Measurements from ENCODE around the gene CYP4F2. TPM values are rescaled to one million over a fixed set of nuclear protein-coding genes. Genes with fewer than 3 reads are reported as not detected.
A peak's percentile ranks its signal among the peaks of the same experiment; 100 is the strongest.
"Not testable (repeated sequence)": the region's sequence is repeated elsewhere in the genome, so short reads cannot be mapped to it uniquely, and the experiment has no call there.

The CYP4F2 gene
- total RNA-seq, 4 donors from 2014 or later, result not detected

GRCh38 chr19:15905026-15905425 lies 7.2 kb upstream of the CYP4F2 start:
- H3K4me3 ChIP-seq, result no peak overlapping the region
- peaks cover 0 to 37% (median 3%) of the 10 kb centered on the region in 4 donors for H3K27me3 ChIP-seq
- H3K4me1 ChIP-seq, result no peaks in the 10 kb centered on the region

GRCh38 chr19:15902898-15903297 lies 5.0 kb upstream of the CYP4F2 start:
- H3K9me3 ChIP-seq; H3K36me3 ChIP-seq; H3K4me3 ChIP-seq; H3K27ac ChIP-seq (replicated peaks in 1 of 4); intact Hi-C loops (cut with DNase I); H3K4me1 ChIP-seq: not testable (repeated sequence)
- 93% methylated on average over 29 of the region's 29 CpGs for WGBS
- peak; percentile 64 for DNase-seq (ENCODE audit: extremely low spot score)
- peaks cover 0 to 38% (median under 1%) of the 10 kb centered on the region in 4 donors for H3K27me3 ChIP-seq

More at GRCh38 chr19:15905026-15905425, 7.2 kb upstream of the CYP4F2 start:
- DNase-seq (ENCODE audit: extremely low spot score), result no peak
- Histone ChIP-seq H3K27ac (replicated peaks in 1 of 4) (no peak overlapping the region), H3K36me3 (no peaks in the 10 kb centered on the region), H3K9me3 (peaks cover 0 to 8% (median 0%) of the 10 kb centered on the region in 4 donors)
- no peak for TF ChIP-seq EP300 (IDR thresholded peaks at IDR 0.05)
- TF ChIP-seq CTCF (IDR thresholded peaks at IDR 0.05), result no peak
- TF ChIP-seq POLR2A (IDR thresholded peaks at IDR 0.05; ENCODE audit: low read depth), result no peak
- TF ChIP-seq POLR2AphosphoS5 (IDR thresholded peaks at IDR 0.05), result no peak
- intact Hi-C loops (cut with DNase I), result no loop called here

- Histone ChIP-seq H3K27ac (replicated peaks in 1 of 4) (no peak overlapping the region), H3K9me3 (peaks cover 0 to 8% (median 0%) of the 10 kb centered on the region in 4 donors), H3K27me3 (peaks cover 0 to 45% (median 4%) of the 10 kb centered on the region in 4 donors), H3K4me1 (peaks cover 0 to 5% (median 2%) of the 10 kb centered on the region in 4 donors), H3K4me3 (no peak overlapping the region), H3K36me3 (no peaks in the 10 kb centered on the region)
- no peak for TF ChIP-seq CTCF (IDR thresholded peaks at IDR 0.05)
- intact Hi-C loops (cut with DNase I), result no loop called here
- 93% methylated on average over 11 of the region's 11 CpGs for WGBS
- no peak for DNase-seq (ENCODE audit: extremely low spot score)
Observed at GRCh38 chr19:15902254-15902653, 4.4 kb upstream of the CYP4F2 start.

- H3K27ac ChIP-seq (replicated peaks in 1 of 4), result no peak overlapping the region
- no peak overlapping the region for H3K4me3 ChIP-seq
- intact Hi-C loops (cut with DNase I), result no loop called here
- peaks cover 0 to 8% (median 0%) of the 10 kb centered on the region in 4 donors for H3K9me3 ChIP-seq
- peaks cover 0 to 55% (median 4%) of the 10 kb centered on the region in 4 donors for H3K27me3 ChIP-seq
- peaks cover 0 to 5% (median 2%) of the 10 kb centered on the region in 4 donors for H3K4me1 ChIP-seq
- TF ChIP-seq POLR2A (IDR thresholded peaks at IDR 0.05; ENCODE audit: low read depth), result no peak
- TF ChIP-seq POLR2AphosphoS5 (IDR thresholded peaks at IDR 0.05), result no peak
- H3K36me3 ChIP-seq, result no peaks in the 10 kb centered on the region
- 68% methylated on average over 11 of the region's 11 CpGs for WGBS
- peak; percentile 74 for DNase-seq (ENCODE audit: extremely low spot score)
Observed at GRCh38 chr19:15900504-15900903, 2.6 kb upstream of the CYP4F2 start.

- intact Hi-C loops (cut with DNase I), result not testable (repeated sequence)
- 26% methylated on average over 6 of the region's 15 CpGs for WGBS
Observed at GRCh38 chr19:15900032-15900431, 2.2 kb upstream of the CYP4F2 start.

GRCh38 chr19:15899561-15899960 lies 1.7 kb upstream of the CYP4F2 start:
- intact Hi-C loops (cut with DNase I); H3K27ac ChIP-seq (replicated peaks in 1 of 4); H3K4me1 ChIP-seq; H3K4me3 ChIP-seq; H3K9me3 ChIP-seq; H3K36me3 ChIP-seq: not testable (repeated sequence)
- peak; percentile 72 for DNase-seq (ENCODE audit: extremely low spot score)
- H3K27me3 ChIP-seq, result peaks cover 0 to 55% (median 4%) of the 10 kb centered on the region in 4 donors
- 11% methylated on average over 12 of the region's 30 CpGs for WGBS

More at GRCh38 chr19:15900032-15900431, 2.2 kb upstream of the CYP4F2 start:
- not testable (repeated sequence) for H3K4me3 ChIP-seq; H3K27ac ChIP-seq (replicated peaks in 1 of 4); H3K4me1 ChIP-seq; H3K9me3 ChIP-seq; H3K36me3 ChIP-seq
- peak; percentile 31 for DNase-seq (ENCODE audit: extremely low spot score)
- H3K27me3 ChIP-seq, result peaks cover 0 to 55% (median 4%) of the 10 kb centered on the region in 4 donors

GRCh38 chr19:15897026-15897737 lies 692 bp downstream of the CYP4F2 start:
- intact Hi-C loops (cut with DNase I), result no loop called here
- 78% methylated on average over 16 of the region's 16 CpGs for WGBS
- Histone ChIP-seq H3K4me1 (peaks cover 0 to 5% (median 2%) of the 10 kb centered on the region in 4 donors), H3K4me3 (no peak overlapping the region), H3K36me3 (no peaks in the 10 kb centered on the region), H3K27ac (replicated peaks in 1 of 4) (no peak overlapping the region), H3K9me3 (no peaks in the 10 kb centered on the region), H3K27me3 (peaks cover 0 to 63% (median 4%) of the 10 kb centered on the region in 4 donors)
- peak; percentile 75 for DNase-seq (ENCODE audit: extremely low spot score)
- TF ChIP-seq POLR2A (IDR thresholded peaks at IDR 0.05; ENCODE audit: low read depth), result no peak
- TF ChIP-seq EP300 (IDR thresholded peaks at IDR 0.05), result no peak
- no peak for TF ChIP-seq CTCF (IDR thresholded peaks at IDR 0.05)
- no peak for TF ChIP-seq POLR2AphosphoS5 (IDR thresholded peaks at IDR 0.05)

Measured in esophagus muscularis mucosa (tissue), 4 donors.